ENCODE results near the gene DHRS7C.
"Not testable (repeated sequence)": the region's sequence is repeated elsewhere in the genome, so short reads cannot be mapped to it uniquely, and the experiment has no call there.

DHRS7C gene

GRCh38 chr17:9809409-9809808 lies 18.0 kb upstream of the DHRS7C start:
- DNase-seq = no peak

DNA sequence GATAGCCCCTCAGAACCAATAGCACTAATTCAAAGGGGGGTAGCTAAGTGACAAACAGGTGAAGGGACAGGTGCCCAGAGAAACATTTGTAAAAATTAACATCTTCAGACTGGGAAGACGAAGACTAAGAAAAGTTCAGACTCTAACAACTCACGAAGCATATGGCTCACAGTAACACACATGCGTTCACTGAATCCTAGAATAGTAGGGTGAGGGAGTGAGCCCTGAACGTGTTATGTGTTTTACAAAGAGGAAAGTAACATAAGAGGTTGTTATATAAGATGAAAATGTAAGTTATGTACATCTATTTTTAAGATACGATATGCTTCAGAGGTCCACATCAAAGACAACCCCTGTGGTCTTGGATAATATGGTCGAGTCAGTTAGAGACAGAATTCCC lies 15.3 kb upstream of the DHRS7C start:
- DNase-seq = no peak

DNA sequence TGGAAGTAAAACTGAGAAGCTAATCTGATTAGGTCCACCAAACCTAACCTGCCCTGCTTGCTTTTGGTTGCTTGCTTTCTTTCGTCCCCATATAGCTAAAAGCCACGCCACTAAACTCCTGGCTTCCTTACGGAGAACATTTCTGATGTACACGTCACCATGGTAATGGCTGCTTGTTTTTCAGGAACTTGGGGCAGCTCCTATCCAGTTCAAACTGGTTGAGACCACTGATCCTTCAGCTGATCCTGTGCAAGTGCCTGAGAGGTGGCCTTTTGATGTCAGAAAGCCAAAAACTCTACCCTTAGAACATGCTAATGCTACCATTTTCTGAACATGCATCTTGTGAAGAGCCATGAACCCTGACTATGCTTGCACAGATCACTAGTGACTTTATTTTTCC lies 14.4 kb upstream of the DHRS7C start:
- no peak for DNase-seq

DNA sequence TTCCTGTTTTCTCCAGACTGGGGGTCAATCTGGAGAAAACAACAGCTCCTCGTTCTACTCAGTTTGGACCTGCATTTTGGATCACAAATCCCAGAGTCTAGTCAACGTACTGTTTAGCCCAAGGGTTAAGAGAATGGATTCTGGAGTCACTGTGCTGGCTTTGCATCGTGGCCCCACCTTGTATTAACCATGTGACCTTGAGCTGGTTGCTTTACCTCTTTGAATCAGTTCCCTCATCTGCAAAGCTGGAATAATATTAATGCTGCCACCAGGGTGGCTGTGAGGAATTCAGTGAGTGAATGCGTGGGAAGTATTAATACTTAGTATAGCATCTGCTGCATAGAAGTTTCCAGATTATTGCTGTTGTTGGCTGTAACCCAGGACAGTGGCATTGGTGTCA lies 11.3 kb upstream of the DHRS7C start:
- DNase-seq = no peak

GRCh38 chr17:9802294-9802693 lies 10.9 kb upstream of the DHRS7C start:
- no peak for DNase-seq

GRCh38 chr17:9801505-9801904 lies 10.1 kb upstream of the DHRS7C start:
- no peak for DNase-seq

DNA sequence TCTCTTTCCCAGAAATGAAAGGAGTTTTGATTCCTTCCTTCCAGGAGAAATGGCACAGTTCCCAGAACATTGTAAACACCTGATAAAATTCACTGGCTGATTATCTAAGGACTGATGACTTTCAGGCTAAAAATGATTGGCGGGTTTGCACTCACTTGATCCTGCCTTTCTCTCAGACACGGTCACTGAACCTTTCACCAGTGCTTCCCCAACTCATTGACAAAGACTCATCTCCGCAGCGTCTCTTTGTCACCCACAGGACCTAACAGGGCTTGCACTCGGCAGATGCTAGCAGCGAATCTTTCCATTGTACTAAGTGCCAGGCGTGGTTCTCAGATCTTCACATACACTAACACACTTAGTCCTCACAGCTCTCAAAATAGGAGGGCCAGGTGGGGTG lies 7.3 kb upstream of the DHRS7C start:
- DNase-seq = no peak

DNA sequence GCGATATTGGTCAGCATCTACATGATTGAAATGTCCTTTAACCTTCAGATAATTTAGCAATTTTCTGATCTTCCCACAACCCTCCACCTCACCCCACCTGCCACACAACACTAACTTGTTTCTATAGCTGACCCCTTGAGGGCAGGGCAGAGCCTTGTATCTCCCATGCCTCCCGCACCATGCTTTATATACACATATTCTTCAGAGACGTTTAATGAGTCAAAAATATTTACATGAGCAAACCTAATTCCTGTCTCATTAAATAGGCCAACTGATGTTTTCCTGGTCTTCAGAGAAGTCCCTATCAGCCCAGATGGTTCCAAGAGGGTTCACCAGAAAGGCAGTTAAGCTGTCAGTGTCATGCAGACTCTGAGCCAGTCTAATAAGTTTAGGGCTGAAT lies 6.6 kb upstream of the DHRS7C start:
- DNase-seq = no peak

DNA sequence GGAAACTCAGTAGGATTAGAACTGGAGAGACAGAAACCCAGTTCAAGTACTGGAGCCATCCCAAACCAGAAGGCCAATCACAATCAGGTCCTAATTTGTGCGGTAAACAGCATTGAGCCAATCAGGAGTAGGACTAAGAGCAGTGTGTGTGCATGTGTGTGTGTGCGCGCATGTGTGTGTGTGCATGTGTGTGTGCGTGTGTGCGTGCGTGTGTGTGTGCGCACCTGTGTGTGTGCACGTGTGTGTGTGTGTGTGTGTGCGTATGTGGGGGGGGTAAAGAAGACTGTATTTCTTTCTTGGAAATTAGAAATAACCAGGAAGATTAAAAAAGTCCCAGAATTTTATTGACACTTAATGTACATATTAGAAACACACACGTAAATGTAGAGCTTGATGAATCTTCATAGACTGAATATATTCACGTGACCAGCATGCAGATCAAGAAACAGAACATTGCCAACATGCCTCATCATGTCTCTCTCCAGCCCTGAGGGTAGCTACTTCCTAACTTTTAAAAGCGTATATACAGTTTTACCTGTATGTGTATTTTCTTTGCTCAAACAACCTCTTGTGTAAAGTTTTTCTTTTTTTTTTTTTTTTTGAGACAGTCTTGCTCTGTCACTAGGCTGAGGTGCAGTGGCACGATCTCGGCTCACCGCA lies 919 bp upstream of the DHRS7C start:
- no peak for DNase-seq

- no peak for DNase-seq
These were observed 1.1 kb downstream of the DHRS7C start for GRCh38 chr17:9790316-9790715.

GRCh38 chr17:9788601-9789000 lies 2.8 kb downstream of the DHRS7C start:
- DNase-seq = no peak

- DNase-seq = no peak
These were observed 6.8 kb downstream of the DHRS7C start for GRCh38 chr17:9784544-9784943.

DNA sequence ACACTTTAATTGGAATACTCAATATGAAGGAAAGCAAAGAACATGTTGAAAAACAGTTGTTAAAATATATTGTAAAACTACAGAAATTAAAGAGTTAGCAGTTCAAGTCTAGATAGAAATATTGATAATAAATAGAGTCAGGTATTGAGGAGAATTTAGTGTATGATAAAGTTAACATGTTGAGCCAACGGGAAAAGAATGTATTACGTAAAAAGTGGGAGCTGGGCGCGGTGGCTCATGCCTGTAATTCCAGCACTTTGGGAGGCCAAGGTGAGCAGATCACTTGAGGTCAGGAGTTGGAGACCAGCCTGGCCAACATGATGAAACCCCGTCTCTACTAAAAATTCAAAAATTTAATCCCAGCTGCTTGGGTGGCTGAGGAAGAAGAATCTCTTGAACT lies 7.9 kb downstream of the DHRS7C start:
- not testable (repeated sequence) for DNase-seq

- DNase-seq = no peak
These were observed 8.3 kb downstream of the DHRS7C start for GRCh38 chr17:9783050-9783449.

DNA sequence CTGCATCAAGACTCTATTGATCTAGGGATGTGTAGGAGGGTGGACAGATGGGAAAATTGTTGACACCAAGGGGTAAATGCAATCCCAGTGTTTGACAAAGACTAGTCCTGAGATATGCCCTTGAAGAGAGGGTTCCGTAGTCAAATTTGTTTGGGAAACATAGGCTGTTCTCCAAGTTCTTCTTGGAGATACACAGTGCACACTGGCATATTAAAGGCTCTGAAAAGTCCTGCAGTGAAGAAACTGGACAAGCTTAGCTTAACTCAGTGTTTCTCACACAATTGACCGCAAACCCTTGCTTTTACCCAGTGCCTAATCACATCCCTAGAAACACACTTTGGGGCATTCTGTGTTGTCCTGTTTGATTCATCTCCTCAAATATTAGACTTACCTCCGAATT lies 10.8 kb downstream of the DHRS7C start:
- DNase-seq = no peak

DNA sequence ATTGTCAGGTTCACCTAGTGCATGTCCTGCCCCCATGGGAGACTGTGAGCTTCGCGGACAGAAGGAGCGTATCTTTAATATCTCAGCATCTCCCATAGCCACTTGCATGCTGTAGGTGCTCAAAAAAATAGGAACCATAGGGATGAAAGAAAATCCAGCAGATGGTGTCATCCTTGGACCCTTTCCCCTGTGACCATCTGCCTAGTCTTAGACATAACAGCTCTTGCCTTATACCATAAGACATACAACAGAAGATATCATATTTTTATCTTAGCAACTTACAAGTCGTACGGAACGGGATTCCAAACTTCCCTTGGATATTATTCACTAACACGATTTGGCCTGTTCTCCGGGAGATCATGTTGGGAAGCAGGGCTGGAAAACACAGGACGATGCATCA lies 14.5 kb downstream of the DHRS7C start:
- DNase-seq = no peak

DNA sequence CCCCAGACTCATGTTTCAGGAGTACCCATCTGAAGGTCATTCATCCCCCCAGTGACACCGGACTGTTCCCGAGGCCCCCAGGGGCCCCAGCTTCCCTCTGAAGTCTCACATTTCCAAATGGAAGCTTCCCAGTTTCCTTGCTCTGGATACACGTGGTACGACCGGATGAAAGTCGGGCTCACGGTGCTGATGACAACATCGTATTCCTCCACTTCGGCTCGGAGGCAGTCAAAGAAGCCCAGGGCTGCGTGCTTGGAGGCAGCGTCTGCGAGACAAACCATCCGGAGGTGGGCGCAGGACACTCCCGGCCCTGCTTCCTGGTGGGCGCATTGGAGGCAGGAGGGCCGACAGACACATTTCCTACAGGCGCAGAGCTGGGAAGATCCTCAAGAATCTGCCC lies 18.7 kb downstream of the DHRS7C start:
- no peak for DNase-seq

DNA sequence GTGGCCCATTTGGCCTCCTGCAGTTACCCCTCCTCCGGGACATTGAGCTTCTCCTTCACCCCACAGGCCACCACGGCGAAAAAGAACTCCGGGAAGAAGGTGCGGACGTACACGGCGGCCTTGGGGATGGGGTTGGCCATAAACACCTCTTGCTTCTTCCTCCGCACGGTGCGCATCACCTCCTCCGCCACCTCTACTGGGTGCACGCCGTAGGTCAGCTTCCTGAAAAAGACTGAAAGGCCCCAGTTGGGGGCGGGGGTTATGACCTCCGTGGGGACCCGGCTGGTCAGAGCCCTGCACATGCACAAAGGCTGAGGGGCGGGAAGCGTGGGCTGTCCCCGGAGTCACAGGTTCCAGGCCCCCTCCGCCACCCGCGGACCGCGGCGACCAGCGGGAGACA lies 19.9 kb downstream of the DHRS7C start:
- DNase-seq = no peak

GRCh38 chr17:9769036-9769695 lies 22.2 kb downstream of the DHRS7C start:
- DNase-seq = no peak

DNA sequence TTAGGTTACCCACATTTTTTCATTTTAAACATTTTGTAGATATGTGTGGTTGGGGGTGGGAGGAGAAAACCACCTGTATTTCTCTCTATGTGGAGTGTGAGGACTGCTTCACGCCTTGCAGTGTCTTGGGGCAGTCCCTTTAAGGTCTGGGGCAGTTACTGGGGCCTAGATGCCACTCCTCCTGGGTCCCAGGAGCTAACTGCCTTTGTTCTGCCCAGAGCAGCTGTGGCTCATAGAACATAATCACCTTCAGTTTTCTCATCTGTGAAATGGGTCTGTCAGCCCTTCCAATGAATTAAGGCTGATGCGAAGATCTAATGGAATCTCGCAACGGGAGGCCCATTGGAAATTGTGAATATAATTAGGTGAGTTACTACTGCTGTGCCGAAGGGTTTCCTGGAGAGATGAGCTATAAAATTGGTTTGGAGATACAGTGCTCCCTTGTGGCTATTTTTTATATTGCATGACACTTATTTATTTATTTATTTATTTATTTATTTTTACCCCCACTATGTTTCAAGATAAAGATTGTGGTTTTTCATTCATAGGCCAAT lies 22.9 kb downstream of the DHRS7C start:
- peak; percentile 61 for DNase-seq

DNA sequence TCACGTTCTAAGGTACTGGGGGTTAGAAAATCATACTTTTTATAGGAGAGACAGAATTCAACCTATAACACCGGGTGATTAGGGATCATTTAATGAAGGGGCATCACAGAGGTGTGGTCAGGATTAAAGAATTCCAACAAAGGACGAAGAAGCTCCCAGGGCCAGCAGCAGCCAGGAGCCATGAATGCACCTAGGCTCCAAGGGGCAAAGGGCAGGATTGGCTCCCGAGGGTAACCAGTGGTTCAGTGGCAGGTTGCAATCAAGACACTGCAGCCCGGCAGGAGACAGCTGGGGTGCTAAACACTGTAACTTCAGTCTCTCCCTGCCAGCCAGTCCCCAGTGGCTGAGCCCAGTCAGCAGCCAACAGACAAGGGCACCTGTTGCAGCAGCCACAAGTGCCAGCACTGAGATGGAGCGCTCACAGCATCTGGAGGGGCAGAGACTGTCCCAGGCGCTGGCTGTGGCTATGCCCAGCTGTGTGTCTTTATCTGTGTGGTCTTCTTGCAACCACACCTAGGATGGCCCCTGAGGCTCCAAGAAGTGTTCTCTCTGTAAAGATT lies 23.9 kb downstream of the DHRS7C start:
- DNase-seq = no peak

GRCh38 chr17:9766970-9767369 lies 24.4 kb downstream of the DHRS7C start:
- no peak for DNase-seq

- DNase-seq = no peak
These were observed 26.1 kb downstream of the DHRS7C start for GRCh38 chr17:9765322-9765721.

- no peak for DNase-seq
These were observed 27.7 kb downstream of the DHRS7C start for GRCh38 chr17:9763643-9764042.

Measured in DMS53 (cell line).